Small intestine (tissue), 7 donors: ENCODE data around the gene ATRN. TPM values are rescaled to one million over a fixed set of nuclear protein-coding genes. Genes with fewer than 3 reads are reported as not detected.

Experiments
- DNase-seq, 2 donors: peaks; one replicate each; pipeline versions ENCODE4 v3.0.0 to v3.0.0-alpha.2; 2013
- FAIRE-seq: peaks from 2 replicates; lab custom pipeline; 2012; peaks lifted over from hg19 to GRCh38; lab: Jason Lieb, UNC
- H3K27ac ChIP-seq, 3 donors: one replicate each; pipeline ENCODE4 v1.5.1; 2013; ENCODE audit warnings: low read length in 2 of 3, mild to moderate bottlenecking in 2 of 3, control low read depth in 1 of 3, inconsistent platforms in 1 of 3, low read depth in 1 of 3, moderate library complexity in 1 of 3
- H3K27me3 ChIP-seq, 3 donors: one replicate each; pipeline ENCODE4 v1.6.1; 2013; ENCODE audit warnings: low read length in 3 of 3, inconsistent platforms in 1 of 3; ENCODE audit not compliant: control insufficient read depth in 3 of 3, insufficient read depth in 3 of 3
- H3K36me3 ChIP-seq, 3 donors: one replicate each; pipeline ENCODE4 v1.6.1; 2013; ENCODE audit warnings: low read length in 3 of 3, inconsistent platforms in 1 of 3, low read depth in 1 of 3, mild to moderate bottlenecking in 1 of 3, moderate library complexity in 1 of 3; ENCODE audit not compliant: control insufficient read depth in 3 of 3, insufficient read depth in 2 of 3
- H3K4me1 ChIP-seq, 3 donors: one replicate each; pipeline ENCODE4 v1.6.1; 2013; ENCODE audit warnings: low read length in 2 of 3, inconsistent platforms in 1 of 3, low read depth in 1 of 3, mild to moderate bottlenecking in 1 of 3, moderate library complexity in 1 of 3; ENCODE audit not compliant: control insufficient read depth in 3 of 3, insufficient read depth in 2 of 3
- H3K4me3 ChIP-seq, 3 donors: one replicate each; pipeline ENCODE4 v1.5.1; 2013; ENCODE audit warnings: low read length in 3 of 3, control low read depth in 1 of 3, inconsistent platforms in 1 of 3, low read depth in 1 of 3, mild to moderate bottlenecking in 1 of 3, moderate library complexity in 1 of 3
- H3K9me3 ChIP-seq, 2 donors: one replicate each; pipeline ENCODE4 v1.6.1; 2013; ENCODE audit warnings: low read depth in 1 of 2, low read length in 1 of 2; ENCODE audit not compliant: control insufficient read depth in 2 of 2, insufficient read depth in 1 of 2
- WGBS, 3 donors: extraction: QIAGEN DNeasy Blood & Tissue Kit; methylation state at CpG; one replicate each; pipeline ENCODE4 v1.1.7; 2013; 5-methylcytosine and 5-hydroxymethylcytosine counted together
- polyA plus RNA-seq, 4 donors: library from polyadenylated mRNA; stranded (reverse) in 3 of 4; unstranded in 1 of 4; fragments of 200-250 nt in 3 of 4; fragments of 120-200 nt in 1 of 4; gene quantifications; one replicate each; pipeline versions ENCODE4 v1.2.1 to v1.2.3, GENCODE V29; 2013
- donor health status: healthy with polysubstance abuse.
- donor health status: control.
- donor health status: control.
- donor health status: Bipolar disorder and iron deficiency.
- donor health status: healthy.

ATRN gene
- polyA plus RNA-seq, 4 donors: 11.4 to 126 (median 19.3) TPM

DNA sequence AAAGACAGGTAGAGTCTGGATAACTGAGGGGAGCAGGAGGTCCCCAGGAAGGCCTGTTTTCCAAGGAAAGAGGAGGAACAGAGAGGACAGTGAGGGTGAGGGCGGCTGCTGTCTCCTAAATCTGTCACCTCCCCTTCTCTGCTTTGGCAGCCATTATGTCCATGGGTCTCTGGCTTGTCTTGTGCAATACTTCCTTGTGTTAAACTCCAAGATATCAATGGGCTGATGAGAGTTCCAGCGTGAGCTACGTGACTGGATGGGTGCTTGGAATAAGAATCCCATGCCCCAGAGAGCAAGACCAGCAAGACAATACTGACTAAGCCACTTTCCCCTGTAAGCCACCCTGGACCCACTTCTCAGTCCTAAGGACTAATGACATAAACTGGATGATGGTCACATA is 37.1 kb upstream of the ATRN start:
- FAIRE-seq (no peak), DNase-seq (peak in 1 of 2 donors; percentile 47)
- Histone ChIP-seq H3K27ac (no peak overlapping the region), H3K27me3 (no peaks in the 10 kb centered on the region), H3K36me3 (no peaks in the 10 kb centered on the region), H3K9me3 (peaks cover 0 to 7% of the 10 kb centered on the region in 2 donors), H3K4me1 (peaks cover 0 to 6% (median 0%) of the 10 kb centered on the region in 3 donors), H3K4me3 (no peak overlapping the region)
- WGBS, 3 donors: 66 to 72% (median 67%) methylated on average over 3 of the region's 3 CpGs

- DNase-seq (no peak), FAIRE-seq (no peak)
- no peak overlapping the region for H3K4me3 ChIP-seq
- H3K9me3 ChIP-seq: peaks cover 0 to 7% of the 10 kb centered on the region in 2 donors
- peaks cover 0 to 6% (median 0%) of the 10 kb centered on the region in 3 donors for H3K4me1 ChIP-seq
- no peaks in the 10 kb centered on the region for H3K27me3 ChIP-seq
- H3K27ac ChIP-seq: no peak overlapping the region
- no peaks in the 10 kb centered on the region for H3K36me3 ChIP-seq
- 81 to 87% (median 84%) methylated on average over 6 of the region's 6 CpGs for WGBS, 3 donors
These were observed 36.6 kb upstream of the ATRN start for GRCh38 chr20:3434232-3434631.

GRCh38 chr20:3436864-3437574 is 33.8 kb upstream of the ATRN start:
- peak; percentile 78 to 90 for DNase-seq
- WGBS, 3 donors: 50 to 67% (median 53%) methylated on average over 2 of the region's 2 CpGs

GRCh38 chr20:3446779-3447178 is 24.0 kb upstream of the ATRN start:
- Histone ChIP-seq H3K4me3 (no peak overlapping the region), H3K36me3 (no peaks in the 10 kb centered on the region), H3K27ac (no peak overlapping the region), H3K9me3 (peaks cover 0 to 2% of the 10 kb centered on the region in 2 donors), H3K27me3 (no peaks in the 10 kb centered on the region), H3K4me1 (no peaks in the 10 kb centered on the region)
- DNase-seq (peak in 1 of 2 donors; percentile 31), FAIRE-seq (no peak)
- 70 to 77% (median 71%) methylated on average over 8 of the region's 8 CpGs for WGBS, 3 donors

More at GRCh38 chr20:3436864-3437574, 33.8 kb upstream of the ATRN start:
- Histone ChIP-seq H3K36me3 (no peaks in the 10 kb centered on the region), H3K9me3 (peaks cover 0 to 8% of the 10 kb centered on the region in 2 donors), H3K27ac (no peak overlapping the region), H3K4me3 (no peak overlapping the region), H3K27me3 (no peaks in the 10 kb centered on the region), H3K4me1 (peaks cover 0 to 6% (median 0%) of the 10 kb centered on the region in 3 donors)
- FAIRE-seq: peak; percentile 96

- FAIRE-seq: no peak
- Histone ChIP-seq H3K4me3 (no peak overlapping the region), H3K27ac (no peak overlapping the region), H3K27me3 (no peaks in the 10 kb centered on the region), H3K9me3 (no peaks in the 10 kb centered on the region), H3K4me1 (no peaks in the 10 kb centered on the region), H3K36me3 (no peaks in the 10 kb centered on the region)
- WGBS, 3 donors: 80 to 90% (median 85%) methylated on average over 2 of the region's 2 CpGs
- no peak for DNase-seq
These were observed 23.5 kb upstream of the ATRN start for GRCh38 chr20:3447321-3447720.

DNA sequence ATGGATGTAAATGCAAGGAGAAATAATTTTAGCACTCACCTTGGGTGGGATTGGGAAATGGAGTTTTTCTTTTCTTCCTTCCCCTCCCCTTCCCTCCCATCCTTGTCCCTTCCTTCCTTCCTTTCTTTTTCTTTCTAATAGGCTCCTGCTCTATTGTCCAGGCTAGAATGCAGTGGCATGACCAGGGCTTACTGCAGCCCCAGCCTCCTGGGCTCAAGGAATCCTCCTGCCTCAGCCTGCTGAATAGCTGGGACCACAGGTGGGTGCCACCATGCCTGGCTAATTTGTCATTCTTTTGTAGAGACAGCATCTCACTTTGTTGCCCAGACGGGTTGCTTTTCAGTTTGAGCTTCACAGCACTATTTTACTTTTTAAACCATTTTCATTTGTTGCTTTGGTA is 21.5 kb upstream of the ATRN start:
- no peak for DNase-seq
- H3K27me3 ChIP-seq: no peaks in the 10 kb centered on the region
- H3K4me1 ChIP-seq: no peaks in the 10 kb centered on the region
- H3K9me3 ChIP-seq: no peaks in the 10 kb centered on the region
- H3K4me3 ChIP-seq: no peak overlapping the region
- no peak overlapping the region for H3K27ac ChIP-seq
- 72 to 84% (median 82%) methylated on average over 1 of the region's 1 CpG for WGBS, 3 donors
- H3K36me3 ChIP-seq: no peaks in the 10 kb centered on the region
- FAIRE-seq: no peak

- Histone ChIP-seq H3K27ac (no peak overlapping the region), H3K27me3 (no peaks in the 10 kb centered on the region), H3K9me3 (no peaks in the 10 kb centered on the region), H3K4me1 (no peaks in the 10 kb centered on the region), H3K4me3 (no peak overlapping the region), H3K36me3 (no peaks in the 10 kb centered on the region)
- FAIRE-seq (no peak), DNase-seq (no peak)
- WGBS, 3 donors: 52 to 79% (median 60%) methylated on average over 2 of the region's 2 CpGs
These were observed 18.7 kb upstream of the ATRN start for GRCh38 chr20:3452136-3452535.

DNA sequence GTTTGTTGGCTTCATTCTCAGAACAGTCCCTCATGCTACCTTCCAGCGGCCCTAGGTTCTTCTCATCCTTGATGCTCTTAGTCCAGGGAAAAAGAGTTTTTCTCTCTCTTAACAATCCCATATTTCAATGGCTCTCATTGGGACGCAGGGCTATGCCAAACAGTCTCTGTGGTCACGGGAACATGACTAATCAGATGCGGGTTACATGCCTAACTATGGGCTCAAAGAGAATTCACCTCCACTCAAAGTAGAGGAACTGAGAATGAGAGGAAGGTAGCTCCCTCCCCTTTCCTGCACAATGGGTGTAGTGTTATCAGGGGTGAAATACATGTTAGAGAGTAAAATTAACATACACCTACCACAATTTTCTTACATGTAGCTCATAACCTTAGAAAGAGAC is 18.1 kb upstream of the ATRN start:
- H3K27ac ChIP-seq: no peak overlapping the region
- DNase-seq (no peak), FAIRE-seq (no peak)
- H3K4me1 ChIP-seq: no peaks in the 10 kb centered on the region
- no peak overlapping the region for H3K4me3 ChIP-seq
- H3K9me3 ChIP-seq: no peaks in the 10 kb centered on the region
- no peaks in the 10 kb centered on the region for H3K27me3 ChIP-seq
- H3K36me3 ChIP-seq: no peaks in the 10 kb centered on the region
- 79 to 87% (median 82%) methylated on average over 4 of the region's 4 CpGs for WGBS, 3 donors
